Measurements from ENCODE around the gene TBX5.
"Not testable (repeated sequence)": the region's sequence is repeated elsewhere in the genome, so short reads cannot be mapped to it uniquely, and the experiment has no call there.

TBX5 gene

GRCh38 chr12:114371250-114371649 lies 34.7 kb downstream of the TBX5 start:
- no peak for DNase-seq

GRCh38 chr12:114368685-114369452 lies 37.1 kb downstream of the TBX5 start:
- DNase-seq: no peak

- no peak for DNase-seq
Measured at GRCh38 chr12:114361992-114362391, 44.0 kb downstream of the TBX5 start.

GRCh38 chr12:114361545-114361944 lies 44.4 kb downstream of the TBX5 start:
- no peak for DNase-seq

GRCh38 chr12:114360485-114360884 lies 45.5 kb downstream of the TBX5 start:
- DNase-seq: no peak

GRCh38 chr12:114355389-114356088 lies 50.4 kb downstream of the TBX5 start:
- peak in 1 of 2 experiments; percentile 3 for DNase-seq

GRCh38 chr12:114349239-114349638 lies 56.7 kb downstream of the TBX5 start:
- not testable (repeated sequence) for DNase-seq

- no peak for DNase-seq
Measured at GRCh38 chr12:114347861-114348260, 58.1 kb downstream of the TBX5 start.

GRCh38 chr12:114344831-114345230 lies 61.1 kb downstream of the TBX5 start:
- no peak for DNase-seq

- DNase-seq: no peak
Measured at GRCh38 chr12:114344303-114344663, 61.7 kb downstream of the TBX5 start.

- DNase-seq: no peak
Measured at GRCh38 chr12:114343585-114344302, 62.2 kb downstream of the TBX5 start.

GRCh38 chr12:114342656-114343055 lies 63.3 kb downstream of the TBX5 start:
- DNase-seq: no peak

GRCh38 chr12:114341635-114342034 lies 64.3 kb downstream of the TBX5 start:
- no peak for DNase-seq

- no peak for DNase-seq
Measured at GRCh38 chr12:114340231-114340630, 65.7 kb downstream of the TBX5 start.

- DNase-seq: no peak
Measured at GRCh38 chr12:114339626-114340025, 66.3 kb downstream of the TBX5 start.

- DNase-seq: no peak
Measured at GRCh38 chr12:114335607-114336006, 70.3 kb downstream of the TBX5 start.

- no peak for DNase-seq
Measured at GRCh38 chr12:114334395-114334794, 71.5 kb downstream of the TBX5 start.

- no peak for DNase-seq
Measured at GRCh38 chr12:114328292-114328691, 77.7 kb downstream of the TBX5 start.

- no peak for DNase-seq
Measured at GRCh38 chr12:114327765-114328164, 78.2 kb downstream of the TBX5 start.

GRCh38 chr12:114321524-114321923 lies 84.4 kb downstream of the TBX5 start:
- no peak for DNase-seq

GRCh38 chr12:114320968-114321367 lies 85.0 kb downstream of the TBX5 start:
- no peak for DNase-seq

- DNase-seq: no peak
Measured at GRCh38 chr12:114320101-114320500, 85.8 kb downstream of the TBX5 start.

- DNase-seq: no peak
Measured at GRCh38 chr12:114319422-114319821, 86.5 kb downstream of the TBX5 start.

- no peak for DNase-seq
Measured at GRCh38 chr12:114318984-114319383, 87.0 kb downstream of the TBX5 start.
